Hematopoietic multipotent progenitor cell treated with erythropoietin and hydrocortisone succinate and interleukin-3 and kit ligand, for 6 days (in vitro differentiated cells): ENCODE data around the gene AHDC1.
A peak's percentile ranks its signal among the peaks of the same experiment; 100 is the strongest.
"Not testable (repeated sequence)": the region's sequence is repeated elsewhere in the genome, so short reads cannot be mapped to it uniquely, and the experiment has no call there.

Source experiments
- DNase-seq: peaks from one replicate; pipeline ENCODE4 v3.0.0-alpha.2; 2015

The AHDC1 gene, protein sequence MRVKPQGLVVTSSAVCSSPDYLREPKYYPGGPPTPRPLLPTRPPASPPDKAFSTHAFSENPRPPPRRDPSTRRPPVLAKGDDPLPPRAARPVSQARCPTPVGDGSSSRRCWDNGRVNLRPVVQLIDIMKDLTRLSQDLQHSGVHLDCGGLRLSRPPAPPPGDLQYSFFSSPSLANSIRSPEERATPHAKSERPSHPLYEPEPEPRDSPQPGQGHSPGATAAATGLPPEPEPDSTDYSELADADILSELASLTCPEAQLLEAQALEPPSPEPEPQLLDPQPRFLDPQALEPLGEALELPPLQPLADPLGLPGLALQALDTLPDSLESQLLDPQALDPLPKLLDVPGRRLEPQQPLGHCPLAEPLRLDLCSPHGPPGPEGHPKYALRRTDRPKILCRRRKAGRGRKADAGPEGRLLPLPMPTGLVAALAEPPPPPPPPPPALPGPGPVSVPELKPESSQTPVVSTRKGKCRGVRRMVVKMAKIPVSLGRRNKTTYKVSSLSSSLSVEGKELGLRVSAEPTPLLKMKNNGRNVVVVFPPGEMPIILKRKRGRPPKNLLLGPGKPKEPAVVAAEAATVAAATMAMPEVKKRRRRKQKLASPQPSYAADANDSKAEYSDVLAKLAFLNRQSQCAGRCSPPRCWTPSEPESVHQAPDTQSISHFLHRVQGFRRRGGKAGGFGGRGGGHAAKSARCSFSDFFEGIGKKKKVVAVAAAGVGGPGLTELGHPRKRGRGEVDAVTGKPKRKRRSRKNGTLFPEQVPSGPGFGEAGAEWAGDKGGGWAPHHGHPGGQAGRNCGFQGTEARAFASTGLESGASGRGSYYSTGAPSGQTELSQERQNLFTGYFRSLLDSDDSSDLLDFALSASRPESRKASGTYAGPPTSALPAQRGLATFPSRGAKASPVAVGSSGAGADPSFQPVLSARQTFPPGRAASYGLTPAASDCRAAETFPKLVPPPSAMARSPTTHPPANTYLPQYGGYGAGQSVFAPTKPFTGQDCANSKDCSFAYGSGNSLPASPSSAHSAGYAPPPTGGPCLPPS (N-terminal part only)

GRCh38 chr1:27603681-27604578 lies at the start of gene AHDC1:
Gene AHDC1 (minus strand): TSS chr1:27604144. CDS start chr1:27552115, 52,029 bp downstream.
- peak; percentile 93 for DNase-seq

GRCh38 chr1:27652111-27652864 lies 48.3 kb upstream of the AHDC1 start:
- DNase-seq: no peak

- DNase-seq: no peak
Measured at GRCh38 chr1:27650539-27651175, 46.7 kb upstream of the AHDC1 start.

- DNase-seq: no peak
Measured at GRCh38 chr1:27650171-27650538, 46.2 kb upstream of the AHDC1 start.

GRCh38 chr1:27649306-27649635 lies 45.3 kb upstream of the AHDC1 start:
- DNase-seq: no peak

DNA sequence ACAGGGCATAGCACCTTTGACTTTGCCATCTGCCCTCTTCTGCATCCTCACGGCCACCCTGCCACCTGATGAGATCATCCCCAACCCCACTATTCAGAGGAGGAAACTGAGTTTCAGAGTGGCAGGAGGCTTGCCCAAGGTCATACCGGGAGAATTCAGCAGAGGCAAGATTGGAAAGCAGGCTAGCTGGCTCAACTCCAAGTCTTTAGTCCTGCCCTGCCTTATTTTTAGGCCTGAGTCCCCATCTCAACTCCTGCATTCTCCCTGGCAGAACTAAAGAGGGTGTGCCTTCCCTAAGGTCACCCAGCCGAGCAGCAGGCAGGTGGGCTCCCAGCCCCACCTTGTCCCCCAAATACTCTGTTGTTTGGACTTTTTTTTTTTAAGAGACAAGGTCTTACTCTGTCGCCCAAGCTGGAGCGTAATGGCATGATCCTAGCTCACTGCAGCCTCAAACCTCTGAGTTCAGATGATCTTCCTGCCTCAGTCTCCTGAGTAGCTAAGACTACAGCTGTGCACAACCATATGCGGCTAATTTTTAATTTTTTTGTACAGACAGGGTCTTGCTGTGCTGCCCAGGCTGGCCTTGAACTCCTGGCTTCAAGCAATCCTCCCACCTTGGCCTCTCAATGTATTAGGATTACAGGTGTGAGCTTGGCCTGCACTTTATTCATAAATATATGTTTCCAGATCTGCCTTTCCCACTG lies 44.8 kb upstream of the AHDC1 start:
- DNase-seq: no peak

DNA sequence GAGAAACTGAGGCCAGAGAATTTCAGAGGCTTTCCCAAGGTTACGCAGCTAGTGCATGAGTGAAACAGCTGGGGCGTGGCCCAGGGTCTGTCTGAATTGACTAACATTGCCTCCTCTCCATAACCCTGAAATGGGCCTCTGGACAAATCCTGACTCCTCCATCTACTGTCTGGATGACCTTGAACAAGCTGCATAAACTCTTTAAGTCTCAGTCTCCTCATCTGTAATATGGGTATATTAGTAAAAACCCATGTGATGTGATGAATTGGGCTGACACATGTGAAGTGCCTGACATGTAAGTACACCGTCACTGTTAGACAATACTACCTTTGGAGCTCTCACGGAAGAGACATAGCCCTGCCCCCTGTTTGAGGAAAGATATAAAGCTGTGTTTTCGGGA lies 43.4 kb upstream of the AHDC1 start:
- no peak for DNase-seq

- no peak for DNase-seq
Measured at GRCh38 chr1:27646676-27647075, 42.7 kb upstream of the AHDC1 start.

GRCh38 chr1:27645071-27645415 lies 41.1 kb upstream of the AHDC1 start:
- DNase-seq: no peak

- no peak for DNase-seq
Measured at GRCh38 chr1:27644369-27645070, 40.6 kb upstream of the AHDC1 start.

- DNase-seq: peak; percentile 87
Measured at GRCh38 chr1:27643600-27644368, 39.8 kb upstream of the AHDC1 start.

- not testable (repeated sequence) for DNase-seq
Measured at GRCh38 chr1:27640514-27640913, 36.6 kb upstream of the AHDC1 start.

DNA sequence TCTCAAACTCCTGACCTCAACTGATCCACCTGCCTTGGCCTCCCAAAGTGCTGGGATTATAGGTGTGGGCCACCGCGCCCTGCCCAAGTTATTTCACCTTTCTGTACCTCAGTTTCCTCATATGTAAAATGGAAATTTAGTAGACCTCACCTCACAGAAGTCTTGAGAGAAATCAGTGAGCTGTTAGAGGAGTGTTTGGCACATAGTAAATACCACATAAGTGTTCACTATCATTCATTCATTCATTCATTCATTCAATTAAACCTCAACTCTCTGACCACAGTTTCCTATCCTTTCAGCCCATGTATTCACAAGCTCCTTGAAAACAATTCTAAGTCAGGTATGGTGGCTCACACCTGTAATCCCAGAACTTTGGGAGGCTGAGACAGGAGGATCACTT lies 34.9 kb upstream of the AHDC1 start:
- DNase-seq: no peak

DNA sequence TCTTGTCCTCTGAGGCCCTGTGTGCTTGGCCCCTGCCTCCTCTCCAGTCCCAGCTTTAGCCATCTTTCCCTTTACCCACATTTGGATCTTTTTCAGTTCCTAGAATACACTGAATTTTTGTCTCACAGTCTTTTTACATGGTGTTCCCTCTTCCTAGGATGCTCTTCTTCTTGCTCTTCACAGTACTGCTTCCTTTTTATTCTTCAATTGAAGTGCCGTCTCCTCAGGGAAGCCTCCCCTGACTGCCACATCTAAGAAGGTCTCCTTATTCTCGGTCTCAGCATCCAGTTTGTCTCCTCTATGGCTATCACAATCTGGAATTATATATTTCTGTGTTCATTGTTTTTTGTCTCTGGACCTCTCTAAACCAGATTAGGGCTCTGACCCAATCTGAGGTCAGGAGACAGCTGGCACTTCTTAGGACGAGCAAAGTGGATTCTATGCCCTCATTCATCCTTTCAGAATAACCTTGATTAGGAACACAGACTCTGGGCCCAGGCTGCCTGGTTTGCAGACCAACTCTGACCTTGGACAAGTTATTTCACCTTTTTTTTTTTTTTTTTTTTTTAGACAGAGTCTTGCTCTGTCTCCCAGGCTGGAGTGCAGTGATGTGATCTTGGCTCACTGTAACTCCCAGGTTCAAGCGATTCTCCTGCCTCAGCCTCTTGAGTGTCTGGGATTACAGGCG lies 34.2 kb upstream of the AHDC1 start:
- DNase-seq: no peak

GRCh38 chr1:27635396-27636142 lies 31.6 kb upstream of the AHDC1 start:
- DNase-seq: no peak

DNA sequence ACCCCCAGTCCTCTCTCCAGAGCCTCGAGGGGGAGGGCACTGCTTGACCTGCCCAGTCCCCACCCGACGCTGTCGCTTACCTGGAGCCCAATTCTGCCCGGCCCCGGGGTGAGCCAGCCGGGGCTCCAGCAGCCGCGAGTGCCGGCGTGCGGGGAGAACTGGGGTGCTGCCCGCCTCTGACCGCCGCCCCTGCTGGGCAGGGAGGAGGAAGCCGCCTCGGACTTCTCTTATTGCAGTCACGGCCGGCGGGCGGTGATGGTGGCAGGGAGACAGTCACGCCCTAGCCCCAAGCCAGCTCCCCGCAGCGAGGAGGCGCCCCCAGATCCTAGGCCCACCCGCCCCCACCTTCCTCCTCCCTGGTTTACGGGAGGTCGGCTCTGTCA lies 31.0 kb upstream of the AHDC1 start, which contains the start of gene FGR:
Gene FGR (minus strand): TSS at position 201 of the 383 bp plus-strand sequence. CDS start 11,269 bp downstream, outside the sequence.
- peak; percentile 38 for DNase-seq

DNA sequence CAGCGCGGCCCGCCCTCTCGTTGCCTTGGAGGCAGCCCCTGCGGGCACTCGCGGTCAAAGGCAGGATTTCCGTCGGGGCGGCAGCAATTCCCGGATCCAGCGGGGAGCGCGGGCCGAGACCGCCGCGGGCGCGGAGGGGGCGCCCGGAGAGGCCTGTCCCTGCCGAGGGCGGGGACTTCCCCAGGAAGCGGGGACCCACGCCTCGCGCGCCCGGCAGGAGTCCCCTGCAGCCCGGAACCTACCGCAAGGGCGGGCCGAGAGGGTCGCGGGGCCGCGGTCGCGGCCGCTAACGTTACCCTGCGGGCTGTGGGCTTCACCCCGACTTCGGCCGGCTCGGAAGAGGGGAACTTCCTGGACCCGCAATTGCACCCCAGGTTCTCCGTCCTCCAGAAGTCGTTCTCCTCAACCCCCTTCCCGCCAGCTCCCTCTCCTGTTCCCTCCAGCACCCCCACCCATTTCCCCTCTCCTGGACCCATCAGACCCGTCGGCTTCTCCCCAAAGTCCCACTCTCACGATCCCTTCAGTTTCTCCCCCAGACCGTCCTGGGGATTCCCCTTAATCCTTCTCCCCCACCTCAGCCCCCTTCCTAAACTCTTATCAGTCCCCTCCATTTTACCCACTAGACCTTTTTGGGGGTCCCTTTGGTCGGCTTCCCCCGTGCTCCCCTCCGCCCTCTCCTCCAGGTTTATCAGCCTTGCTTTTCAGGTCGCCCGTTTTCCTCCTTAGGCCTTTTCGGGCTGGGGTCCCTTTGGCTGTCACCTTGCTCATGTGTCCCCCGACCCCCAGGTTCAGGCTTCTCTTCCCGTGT lies 30.4 kb upstream of the AHDC1 start:
- peak; percentile 43 for DNase-seq
